Transverse colon (tissue), 4 donors: Measurements from ENCODE around the gene DTL. TPM values are rescaled to one million over a fixed set of nuclear protein-coding genes. Genes with fewer than 3 reads are reported as not detected.

Experiments
- DNase-seq: peaks from one replicate; pipeline ENCODE4 v3.0.0-alpha.2; 2019
- H3K27ac ChIP-seq, 4 donors: fragments of 200-600 bp; sonication (generic); 2 replicates each; pipeline ENCODE4 v1.5.1; 2016 to 2018; ENCODE audit warnings: inconsistent platforms in 4 of 4
- H3K27me3 ChIP-seq: fragments of 200-600 bp; sonication (generic); 2 replicates; pipeline ENCODE4 v1.5.1; 2017; ENCODE audit warnings: inconsistent platforms
- H3K36me3 ChIP-seq, 4 donors: fragments of 200-600 bp; sonication (generic); 2 replicates each; pipeline ENCODE4 v1.5.1; 2017 to 2019; ENCODE audit warnings: inconsistent platforms in 4 of 4
- H3K4me1 ChIP-seq, 4 donors: fragments of 200-600 bp; sonication (generic); 2 replicates each; pipeline ENCODE4 v1.5.1; 2017 to 2020; ENCODE audit warnings: inconsistent platforms in 4 of 4
- H3K4me3 ChIP-seq, 4 donors: fragments of 200-600 bp; sonication (generic); 1 replicate in 1 of 4; 2 replicates in 3 of 4; pipeline versions ENCODE4 v1.5.1 to v1.6.1; 2017 to 2019; ENCODE audit warnings: inconsistent platforms in 4 of 4
- H3K9me3 ChIP-seq, 2 donors: fragments of 200-600 bp; sonication (generic); 2 replicates each; pipeline ENCODE4 v1.5.1; 2017 to 2019; ENCODE audit warnings: inconsistent platforms in 2 of 2
- EP300 ChIP-seq: sonication (generic); formaldehyde crosslinking; IDR thresholded peaks from one replicate; pipeline ENCODE4 v1.6.1; 2017; ENCODE audit warnings: antibody characterized with exemption, low read depth
- POLR2A ChIP-seq: fragments of 450-650 bp; IDR thresholded peaks from one replicate; pipeline ENCODE4 v1.6.1; 2016; ENCODE audit warnings: antibody characterized with exemption, mild to moderate bottlenecking, moderate library complexity
- POLR2AphosphoS5 ChIP-seq, 3 donors: sonication (generic); formaldehyde crosslinking; IDR thresholded peaks; one replicate each; pipeline ENCODE4 v1.6.1; 2016; ENCODE audit warnings: antibody characterized with exemption in 3 of 3
- WGBS, 2 donors: methylation state at CpG; one replicate each; pipeline ENCODE4 v1.1.5; 2018; ENCODE audit warnings: low coverage in 1 of 2; 5-methylcytosine and 5-hydroxymethylcytosine counted together
- in situ Hi-C, 4 donors: fragments of 200-750 bp; cut with MboI; loops; one replicate each; pipeline versions ENCODE4 v1.15.0 to v1.15.1; 2017; ENCODE audit warnings: low sequenced_read_pairs in 3 of 4, low pct_ligation_motif_present in 1 of 4, low pct_unique_long_range_greater_than_20kb in 1 of 4
- intact Hi-C: fragments of 100-400 bp; cut with DNase I; formaldehyde crosslinking; loops from one replicate; pipeline ENCODE4 v1.15.1; 2023; ENCODE audit warnings: low total_unique reads
- total RNA-seq, 4 donors: library from RNA; depleted of rRNA; stranded (reverse); fragments of >200 nt; gene quantifications; one replicate each; pipeline ENCODE4 v1.1.0, GENCODE V29; 2016
- TF ChIP-seq, protein P1 (sequence below), 5 experiments: fragments of 200-600 bp in 3 of 5; fragments of 450-650 bp in 2 of 5; sonication (generic) in 3 of 5; IDR thresholded peaks; 1 replicate in 2 of 5; 2 replicates in 3 of 5; pipeline ENCODE4 v1.5.1; 2016 to 2017; ENCODE audit warnings: antibody characterized with exemption in 5 of 5, inconsistent platforms in 3 of 5, mild to moderate bottlenecking in 2 of 5, moderate library complexity in 1 of 5

Gene DTL
- total RNA-seq, 4 donors from 2014 or later: 0.16 to 5.0 (median 3.3) TPM; not detected in 1

GRCh38 chr1:212078826-212079225, 43.3 kb downstream of the DTL start:
- no peak overlapping the region for H3K27ac ChIP-seq
- DNase-seq: no peak
- H3K36me3 ChIP-seq: no peaks in the 10 kb centered on the region
- H3K27me3 ChIP-seq: no peaks in the 10 kb centered on the region
- H3K4me1 ChIP-seq: peaks cover 0 to 9% (median 0%) of the 10 kb centered on the region in 4 donors
- WGBS, 2 donors: 68 to 89% methylated on average over 2 of the region's 2 CpGs
- TF ChIP-seq POLR2A: no peak
- TF ChIP-seq, protein P1, sequence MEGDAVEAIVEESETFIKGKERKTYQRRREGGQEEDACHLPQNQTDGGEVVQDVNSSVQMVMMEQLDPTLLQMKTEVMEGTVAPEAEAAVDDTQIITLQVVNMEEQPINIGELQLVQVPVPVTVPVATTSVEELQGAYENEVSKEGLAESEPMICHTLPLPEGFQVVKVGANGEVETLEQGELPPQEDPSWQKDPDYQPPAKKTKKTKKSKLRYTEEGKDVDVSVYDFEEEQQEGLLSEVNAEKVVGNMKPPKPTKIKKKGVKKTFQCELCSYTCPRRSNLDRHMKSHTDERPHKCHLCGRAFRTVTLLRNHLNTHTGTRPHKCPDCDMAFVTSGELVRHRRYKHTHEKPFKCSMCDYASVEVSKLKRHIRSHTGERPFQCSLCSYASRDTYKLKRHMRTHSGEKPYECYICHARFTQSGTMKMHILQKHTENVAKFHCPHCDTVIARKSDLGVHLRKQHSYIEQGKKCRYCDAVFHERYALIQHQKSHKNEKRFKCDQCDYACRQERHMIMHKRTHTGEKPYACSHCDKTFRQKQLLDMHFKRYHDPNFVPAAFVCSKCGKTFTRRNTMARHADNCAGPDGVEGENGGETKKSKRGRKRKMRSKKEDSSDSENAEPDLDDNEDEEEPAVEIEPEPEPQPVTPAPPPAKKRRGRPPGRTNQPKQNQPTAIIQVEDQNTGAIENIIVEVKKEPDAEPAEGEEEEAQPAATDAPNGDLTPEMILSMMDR (IDR thresholded peaks at IDR 0.05): no peak
- TF ChIP-seq POLR2AphosphoS5 (IDR thresholded peaks at IDR 0.05): no peak
- no peak for TF ChIP-seq EP300
- H3K4me3 ChIP-seq: no peak overlapping the region
- in situ Hi-C loops (loop anchor here in 1 of 4 donors (10.0 kb wide), 1 partner anchor 216 kb away; no protein-coding TSS in a partner anchor), intact Hi-C loops (no loop called here)
- H3K9me3 ChIP-seq: no peaks in the 10 kb centered on the region

DNA sequence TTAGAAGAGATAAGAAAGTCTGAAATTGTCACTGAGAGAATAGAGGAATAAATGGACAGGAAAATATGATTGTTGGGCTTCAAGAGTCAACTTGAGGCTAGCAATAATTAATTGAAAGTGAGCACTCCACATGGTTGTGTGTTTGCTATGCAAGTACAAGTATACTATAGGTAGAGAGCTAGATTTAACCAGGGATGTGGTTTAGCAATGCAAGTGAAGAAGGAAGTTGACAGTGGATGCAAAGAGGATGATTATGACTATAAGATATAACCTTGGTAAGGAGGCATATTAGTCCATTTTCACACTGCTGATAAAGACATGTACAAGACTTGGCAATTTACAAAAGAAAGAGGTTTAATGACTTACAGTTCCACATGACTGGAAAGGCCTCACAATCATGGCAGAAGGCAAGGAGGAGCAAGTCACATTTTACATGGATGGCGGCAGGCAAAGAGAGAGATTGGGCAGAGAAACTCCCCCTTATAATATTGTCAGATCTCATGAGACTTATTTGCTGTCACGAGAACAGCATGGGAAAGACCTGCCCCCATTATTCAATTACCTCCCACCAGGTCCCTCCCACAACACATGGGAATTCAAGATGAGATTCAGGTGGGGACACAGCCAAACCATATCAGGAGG, 47.3 kb downstream of the DTL start:
- no peak for TF ChIP-seq EP300
- no peak for TF ChIP-seq POLR2A
- TF ChIP-seq, protein P1 (IDR thresholded peaks at IDR 0.05): no peak
- no peak for TF ChIP-seq POLR2AphosphoS5 (IDR thresholded peaks at IDR 0.05)
- Histone ChIP-seq H3K27me3 (no peaks in the 10 kb centered on the region), H3K36me3 (no peaks in the 10 kb centered on the region), H3K4me1 (peaks cover 0 to 10% (median 0%) of the 10 kb centered on the region in 4 donors), H3K27ac (no peak overlapping the region), H3K9me3 (no peaks in the 10 kb centered on the region), H3K4me3 (no peak overlapping the region)
- WGBS, 2 donors: 60 to 93% methylated on average over 1 to 2 of the region's 2 CpGs
- DNase-seq: no peak
- in situ Hi-C loops (no loop called here), intact Hi-C loops (no loop called here)

DNA sequence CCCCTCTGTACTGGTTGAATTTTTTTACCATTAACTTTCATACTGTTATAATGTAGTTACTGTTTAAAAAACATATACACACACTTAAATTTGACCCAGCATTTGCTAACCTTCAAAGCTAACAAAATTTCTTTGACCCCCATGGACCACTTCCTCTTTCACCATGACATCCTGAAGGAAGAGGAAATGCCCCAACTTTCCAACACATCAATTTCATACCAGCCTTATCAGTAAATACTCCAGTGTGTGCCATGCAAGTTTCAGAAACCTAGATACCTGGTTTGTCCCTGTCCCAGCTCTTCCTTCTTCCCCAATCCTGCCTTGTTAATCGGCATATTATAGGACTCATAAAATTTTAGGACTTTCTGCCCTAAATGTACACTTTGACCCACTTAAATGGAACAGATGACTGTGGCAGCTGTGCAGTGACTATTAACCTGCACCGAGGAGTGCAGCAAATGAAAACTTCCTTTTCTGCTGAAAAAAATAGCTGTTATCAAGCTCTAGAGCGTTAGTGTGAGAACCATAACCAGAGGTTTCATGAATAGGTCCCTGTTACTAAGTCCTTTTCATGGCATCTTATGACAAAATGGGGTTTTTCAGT, 54.1 kb downstream of the DTL start:
- intact Hi-C loops: no loop called here
- DNase-seq: no peak

GRCh38 chr1:212091438-212092121, 56.0 kb downstream of the DTL start:
- Histone ChIP-seq H3K4me1 (peaks cover 12 to 26% (median 19%) of the 10 kb centered on the region in 4 donors), H3K9me3 (no peaks in the 10 kb centered on the region), H3K4me3 (no peak overlapping the region), H3K36me3 (no peaks in the 10 kb centered on the region), H3K27ac (no peak overlapping the region), H3K27me3 (no peaks in the 10 kb centered on the region)
- DNase-seq: no peak
- TF ChIP-seq POLR2AphosphoS5 (IDR thresholded peaks at IDR 0.05) (no peak), POLR2A (no peak), EP300 (no peak)
- TF ChIP-seq, protein P1 (IDR thresholded peaks at IDR 0.05): no peak
- intact Hi-C loops: no loop called here
- in situ Hi-C loops: no loop called here
- WGBS, 2 donors: 80 to 82% methylated on average over 6 of the region's 6 CpGs

More for the DNA sequence above, 54.1 kb downstream of the DTL start:
- Histone ChIP-seq H3K4me3 (no peak overlapping the region), H3K9me3 (no peaks in the 10 kb centered on the region), H3K27ac (peak overlapping the region in 2 of 4 donors; percentile 10 to 51), H3K4me1 (peaks cover 12 to 26% (median 19%) of the 10 kb centered on the region in 4 donors), H3K36me3 (no peaks in the 10 kb centered on the region), H3K27me3 (no peaks in the 10 kb centered on the region)
- WGBS, 2 donors: 22 to 46% methylated on average over 3 of the region's 3 CpGs
- TF ChIP-seq POLR2A (no peak), POLR2AphosphoS5 (IDR thresholded peaks at IDR 0.05) (peak in 1 of 3 donors; percentile 29)
- in situ Hi-C loops: no loop called here
